Endothelial cell of umbilical vein (primary cell): ENCODE results near the gene PCDH19. TPM values are rescaled to one million over a fixed set of nuclear protein-coding genes. Genes with fewer than 3 reads are reported as not detected.

Experiments used
- BruUV-seq: library from RNA; stranded (reverse); fragments of 400-500 nt; replicated peaks from 2 replicates; lab custom pipeline; 2021; lab: Mats Ljungman, UMichigan
- CTCF ChIA-PET: fragments of 300-600, 350-600 bp; sonication (Branson Sonifier 250); formaldehyde crosslinking; loops from one replicate; lab custom pipeline; 2021; ENCODE audit warnings: antibody characterized with exemption, inconsistent platforms; lab: Charles Lee
- POLR2A ChIA-PET: fragments of 300-600, 350-600 bp; sonication (Branson Sonifier 250); formaldehyde crosslinking; loops from one replicate; lab custom pipeline; 2021; ENCODE audit warnings: antibody characterized with exemption, inconsistent platforms; lab: Charles Lee
- DNase-seq: peaks from one replicate; pipeline ENCODE4 v3.0.0-alpha.2; 2011; ENCODE audit warnings: low read depth, low spot score
- FAIRE-seq: peaks from 2 replicates; lab custom pipeline; 2011; peaks lifted over from hg19 to GRCh38; lab: Jason Lieb, UNC
- H2AFZ ChIP-seq: 2 replicates; pipeline ENCODE4 v1.6.0; 2012; ENCODE audit warnings: low read depth, low read length, control low read depth, inconsistent platforms
- H3K27ac ChIP-seq: 2 replicates; pipeline ENCODE4 v1.5.1; 2011; ENCODE audit warnings: low read depth, mild to moderate bottlenecking, control low read depth, low read length, moderate library complexity; ENCODE audit not compliant: insufficient read depth
- H3K27me3 ChIP-seq, 2 experiments: 2 replicates each; pipeline versions ENCODE4 v1.6.0 to v1.6.1; 2011; ENCODE audit warnings: low read length in 2 of 2, mixed read lengths in 1 of 2; ENCODE audit not compliant: control insufficient read depth in 2 of 2, insufficient read depth in 2 of 2
- H3K36me3 ChIP-seq, 2 experiments: 2 replicates in 1 of 2; 3 replicates in 1 of 2; pipeline ENCODE4 v1.5.1; 2011; ENCODE audit warnings: low read length in 2 of 2, mild to moderate bottlenecking in 1 of 2, moderate library complexity in 1 of 2; ENCODE audit not compliant: control insufficient read depth in 2 of 2, insufficient read depth in 2 of 2; ENCODE audit errors: extremely low read depth in 1 of 2
- H3K4me1 ChIP-seq: 3 replicates; pipeline ENCODE4 v1.5.1; 2011; ENCODE audit warnings: mild to moderate bottlenecking, low read length; ENCODE audit not compliant: control insufficient read depth, insufficient read depth; ENCODE audit errors: extremely low read depth
- H3K4me2 ChIP-seq: 2 replicates; pipeline ENCODE4 v1.6.1; 2011; ENCODE audit warnings: low read length, control low read depth, mixed read lengths; ENCODE audit not compliant: insufficient read depth
- H3K4me3 ChIP-seq, 3 experiments: fragments of 200-600 bp in 1 of 3; sonication (generic), shearing (Covaris generic) in 1 of 3; replicated peaks in 1 of 3; 2 replicates each; pipeline ENCODE4 v1.5.1; 2011 to 2016; ENCODE audit warnings: control low read depth in 3 of 3, low read length in 3 of 3, mild to moderate bottlenecking in 2 of 3, inconsistent platforms in 1 of 3, low read depth in 1 of 3, moderate library complexity in 1 of 3; ENCODE audit not compliant: insufficient read depth in 1 of 3
- H3K79me2 ChIP-seq: 2 replicates; pipeline ENCODE4 v1.6.0; 2012; ENCODE audit warnings: low read length, inconsistent platforms; ENCODE audit not compliant: control insufficient read depth, insufficient read depth
- H3K9ac ChIP-seq: replicated peaks from 2 replicates; pipeline ENCODE3; 2011; ENCODE audit warnings: low read length, control low read depth; ENCODE audit not compliant: insufficient read depth; ENCODE audit errors: extremely low read depth
- H3K9me1 ChIP-seq: replicated peaks from 3 replicates; pipeline ENCODE4 v1.6.0; 2011; ENCODE audit warnings: mild to moderate bottlenecking, low read length; ENCODE audit not compliant: control insufficient read depth, insufficient read depth; ENCODE audit errors: extremely low read depth
- H3K9me3 ChIP-seq: replicated peaks from 2 replicates; pipeline ENCODE4 v1.5.1; 2012; ENCODE audit warnings: low read length, inconsistent platforms; ENCODE audit not compliant: control insufficient read depth, insufficient read depth
- H4K20me1 ChIP-seq: replicated peaks from 2 replicates; pipeline ENCODE3; 2011; ENCODE audit warnings: mild to moderate bottlenecking, low read length; ENCODE audit not compliant: control insufficient read depth, insufficient read depth; ENCODE audit errors: extremely low read depth
- CTCF ChIP-seq, 2 donors: IDR thresholded peaks; 1 replicate in 1 of 2; 2 replicates in 1 of 2; pipeline ENCODE4 v1.5.1; 2011; ENCODE audit warnings: low read length in 2 of 2, mild to moderate bottlenecking in 2 of 2, moderate library complexity in 2 of 2, control low read depth in 1 of 2, inconsistent platforms in 1 of 2, low read depth in 1 of 2; ENCODE audit not compliant: insufficient read depth in 1 of 2; ENCODE audit errors: extremely low read depth in 1 of 2
- EZH2 ChIP-seq: IDR thresholded peaks from 2 replicates; pipeline ENCODE4 v1.6.1; 2012; ENCODE audit warnings: borderline replicate concordance, low read depth, mild to moderate bottlenecking, moderate library complexity, low read length, inconsistent platforms; ENCODE audit not compliant: severe bottlenecking
- FOS ChIP-seq: IDR thresholded peaks from 2 replicates; pipeline ENCODE4 v1.6.1; 2011; ENCODE audit warnings: mild to moderate bottlenecking, low read length, moderate library complexity, borderline replicate concordance; ENCODE audit not compliant: insufficient read depth
- GATA2 ChIP-seq: IDR thresholded peaks from 2 replicates; pipeline ENCODE4 v1.7.0; 2011; ENCODE audit warnings: low read depth, mild to moderate bottlenecking, moderate library complexity, mixed read lengths, low read length; ENCODE audit not compliant: insufficient read length, insufficient read depth
- JUN ChIP-seq: IDR thresholded peaks from 2 replicates; pipeline ENCODE4 v1.6.1; 2011; ENCODE audit warnings: borderline replicate concordance, low read depth; ENCODE audit not compliant: insufficient read length, insufficient read depth
- MAX ChIP-seq: IDR thresholded peaks from 2 replicates; pipeline ENCODE4 v1.6.1; 2011; ENCODE audit not compliant: insufficient read depth, insufficient read length
- MYC ChIP-seq: IDR thresholded peaks from one replicate; pipeline ENCODE4 v1.6.1; 2011; ENCODE audit warnings: mild to moderate bottlenecking, low read depth, low read length
- POLR2A ChIP-seq: IDR thresholded peaks from 2 replicates; pipeline ENCODE4 v1.6.1; 2012; ENCODE audit warnings: low read depth, mild to moderate bottlenecking, control low read depth, low read length
- POLR2AphosphoS5 ChIP-seq: IDR thresholded peaks from 2 replicates; pipeline ENCODE4 v1.6.1; 2012; ENCODE audit warnings: low read depth, mild to moderate bottlenecking, control low read depth, low read length, moderate library complexity; ENCODE audit not compliant: insufficient read depth
- dilution Hi-C: fragments of 300-500 bp; cut with MboI; formaldehyde crosslinking; loops from one replicate; pipeline ENCODE4 v1.15.0; 2019; ENCODE audit warnings: low sequenced_read_pairs; ENCODE audit not compliant: extremely low pct_ligation_motif_present
- intact Hi-C: fragments of 100-400 bp; cut with micrococcal nuclease; formaldehyde crosslinking; loops from one replicate; pipeline ENCODE4 v1.10.0; 2022
- polyA plus RNA-seq, 4 experiments: library from polyadenylated mRNA; depleted of rRNA in 3 of 4; stranded (reverse) in 3 of 4; unstranded in 1 of 4; fragments of >200 nt; gene quantifications; 2 replicates each; pipeline versions ENCODE4 v1.2.1 to v1.2.3, GENCODE V29; 2011 to 2012; ENCODE audit warnings: missing spikeins in 1 of 4
- total RNA-seq: library from RNA; stranded (reverse); gene quantifications from 2 replicates; pipeline ENCODE4 v1.2.3, GENCODE V29; 2021

PCDH19 gene
- total and polyA plus RNA-seq, 2 donors (not counting 3 experiments of a cell fraction or from before 2014, with no cell fraction given), result 1.2 to 4.3 TPM

- Histone ChIP-seq H4K20me1 (no peaks in the 10 kb centered on the region), H3K36me3 (no peaks in the 10 kb centered on the region), H3K9me3 (no peaks in the 10 kb centered on the region), H3K27ac (no peak overlapping the region), H3K4me3 (no peak overlapping the region), H3K4me2 (no peak overlapping the region), H2AFZ (no peak overlapping the region), H3K4me1 (no peaks in the 10 kb centered on the region), H3K9me1 (no peaks in the 10 kb centered on the region), H3K9ac (no peak overlapping the region), H3K79me2 (no peaks in the 10 kb centered on the region), H3K27me3 (peaks cover 36 to 37% of the 10 kb centered on the region in 2 experiments)
- POLR2A ChIA-PET, result no interaction called here
- CTCF ChIA-PET, result no interaction called here
- BruUV-seq, result no TSS peak
- dilution Hi-C loops, result no loop called here
- intact Hi-C loops, result no loop called here
- no peak for TF ChIP-seq POLR2AphosphoS5
- no peak for DNase-seq
- no peak for FAIRE-seq
Observed at GRCh38 chrX:100404851-100405250, 5.2 kb downstream of the PCDH19 start.

GRCh38 chrX:100395781-100396180 lies 14.3 kb downstream of the PCDH19 start:
- no peak overlapping the region for H3K27ac ChIP-seq
- ChIA-PET POLR2A (no interaction called here), CTCF (no interaction called here)
- no peaks in the 10 kb centered on the region for H3K9me1 ChIP-seq
- dilution Hi-C loops (no loop called here), intact Hi-C loops (loop anchor here (10.0 kb wide), 1 partner anchor 541 kb away; no protein-coding TSS in a partner anchor)
- no peaks in the 10 kb centered on the region for H3K36me3 ChIP-seq
- no peaks in the 10 kb centered on the region for H3K79me2 ChIP-seq
- no peak for DNase-seq
- no peak overlapping the region for H3K9ac ChIP-seq
- no peak for FAIRE-seq
- BruUV-seq, result no TSS peak
- no peaks in the 10 kb centered on the region for H3K9me3 ChIP-seq
- no peak overlapping the region for H3K4me3 ChIP-seq
- H3K4me2 ChIP-seq, result no peak overlapping the region
- H3K4me1 ChIP-seq, result no peaks in the 10 kb centered on the region
- no peaks in the 10 kb centered on the region for H3K27me3 ChIP-seq
- no peaks in the 10 kb centered on the region for H4K20me1 ChIP-seq
- H2AFZ ChIP-seq, result no peak overlapping the region
- TF ChIP-seq FOS (no peak), EZH2 (no peak), CTCF (IDR thresholded peaks at IDR 0.05; ENCODE audit: extremely low read depth in 1 of 2, insufficient read depth in 1 of 2, low read depth in 1 of 2, low read length in 2 of 2) (no peak), POLR2A (no peak), JUN (no peak), GATA2 (no peak), MAX (no peak), POLR2AphosphoS5 (no peak), MYC (no peak)
